ENCODE measurements around the gene ANK2. TPM values are rescaled to one million over a fixed set of nuclear protein-coding genes. Genes with fewer than 3 reads are reported as not detected.

The ANK2 gene
- total and polyA plus RNA-seq, 2 of the 13 experiments (the other 11 are each of a cell fraction or from before 2014, with no cell fraction given), result 2.7 to 15.1 TPM

DNA sequence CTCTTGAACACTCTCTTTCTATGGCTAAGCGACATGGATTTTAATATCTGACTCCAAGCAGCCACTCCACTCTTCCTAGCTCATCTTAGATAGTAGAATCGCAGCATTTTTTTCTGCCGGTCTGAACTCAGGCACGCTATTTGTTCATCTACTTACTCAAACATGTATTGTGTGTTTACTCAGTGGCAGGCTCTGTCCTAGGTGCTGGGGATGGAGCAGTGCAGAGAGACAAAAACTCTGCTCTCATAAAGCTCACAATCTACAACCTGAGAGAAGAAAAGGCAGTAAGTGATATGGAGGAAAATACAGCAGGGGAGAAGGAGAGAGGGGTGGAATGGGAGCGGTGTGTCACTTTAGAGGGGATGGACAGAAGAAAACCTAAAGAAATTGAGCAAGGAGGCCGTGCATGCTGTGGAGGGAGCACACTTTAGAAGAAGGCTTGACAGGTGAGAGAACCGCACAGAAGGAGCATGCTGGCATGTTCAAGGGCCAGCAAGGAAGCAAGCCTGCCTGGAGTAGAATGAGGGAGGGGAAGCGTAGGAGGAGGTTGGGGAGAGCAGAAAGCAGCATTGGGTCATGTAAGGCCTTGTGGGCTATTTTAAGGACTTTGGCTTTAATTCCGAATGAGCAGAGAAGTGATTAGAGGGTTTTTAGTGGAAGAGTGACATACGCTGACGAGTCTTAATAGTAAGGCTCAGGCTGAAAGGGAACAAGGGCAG, 132.0 kb downstream of the ANK2 start (continued):
- TF ChIP-seq POLR2AphosphoS2 (IDR thresholded peaks at IDR 0.05; ENCODE audit: low read depth, low read length), result no peak
- TF ChIP-seq, protein P1, sequence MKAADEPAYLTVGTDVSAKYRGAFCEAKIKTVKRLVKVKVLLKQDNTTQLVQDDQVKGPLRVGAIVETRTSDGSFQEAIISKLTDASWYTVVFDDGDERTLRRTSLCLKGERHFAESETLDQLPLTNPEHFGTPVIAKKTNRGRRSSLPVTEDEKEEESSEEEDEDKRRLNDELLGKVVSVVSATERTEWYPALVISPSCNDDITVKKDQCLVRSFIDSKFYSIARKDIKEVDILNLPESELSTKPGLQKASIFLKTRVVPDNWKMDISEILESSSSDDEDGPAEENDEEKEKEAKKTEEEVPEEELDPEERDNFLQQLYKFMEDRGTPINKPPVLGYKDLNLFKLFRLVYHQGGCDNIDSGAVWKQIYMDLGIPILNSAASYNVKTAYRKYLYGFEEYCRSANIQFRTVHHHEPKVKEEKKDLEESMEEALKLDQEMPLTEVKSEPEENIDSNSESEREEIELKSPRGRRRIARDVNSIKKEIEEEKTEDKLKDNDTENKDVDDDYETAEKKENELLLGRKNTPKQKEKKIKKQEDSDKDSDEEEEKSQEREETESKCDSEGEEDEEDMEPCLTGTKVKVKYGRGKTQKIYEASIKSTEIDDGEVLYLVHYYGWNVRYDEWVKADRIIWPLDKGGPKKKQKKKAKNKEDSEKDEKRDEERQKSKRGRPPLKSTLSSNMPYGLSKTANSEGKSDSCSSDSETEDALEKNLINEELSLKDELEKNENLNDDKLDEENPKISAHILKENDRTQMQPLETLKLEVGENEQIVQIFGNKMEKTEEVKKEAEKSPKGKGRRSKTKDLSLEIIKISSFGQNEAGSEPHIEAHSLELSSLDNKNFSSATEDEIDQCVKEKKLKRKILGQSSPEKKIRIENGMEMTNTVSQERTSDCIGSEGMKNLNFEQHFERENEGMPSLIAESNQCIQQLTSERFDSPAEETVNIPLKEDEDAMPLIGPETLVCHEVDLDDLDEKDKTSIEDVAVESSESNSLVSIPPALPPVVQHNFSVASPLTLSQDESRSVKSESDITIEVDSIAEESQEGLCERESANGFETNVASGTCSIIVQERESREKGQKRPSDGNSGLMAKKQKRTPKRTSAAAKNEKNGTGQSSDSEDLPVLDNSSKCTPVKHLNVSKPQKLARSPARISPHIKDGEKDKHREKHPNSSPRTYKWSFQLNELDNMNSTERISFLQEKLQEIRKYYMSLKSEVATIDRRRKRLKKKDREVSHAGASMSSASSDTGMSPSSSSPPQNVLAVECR (CRISPR knock-in tag; IDR thresholded peaks at IDR 0.05; ENCODE audit: borderline replicate concordance), result peak; percentile 59; the same call in 1 of the 2 replicates
- no peak for TF ChIP-seq NCOR1 (IDR thresholded peaks at IDR 0.05; ENCODE audit: borderline replicate concordance, low read length)
- no peak for TF ChIP-seq STAG1 (CRISPR knock-in tag; IDR thresholded peaks at IDR 0.05)
- TF ChIP-seq ZNF775 (CRISPR knock-in tag; IDR thresholded peaks at IDR 0.05; ENCODE audit: borderline replicate concordance), result 0 out of 2 replicates have a peak, but pooled peaks have one; percentile 34
- TF ChIP-seq GABPB1 (CRISPR knock-in tag; IDR thresholded peaks at IDR 0.05), result no peak
- 0 out of 2 replicates have a peak, but pooled peaks have one; percentile 50 for TF ChIP-seq SMAD9 (CRISPR knock-in tag; IDR thresholded peaks at IDR 0.05)
- TF ChIP-seq U2AF2 (IDR thresholded peaks at IDR 0.05; ENCODE audit: low read depth, low read length), result no peak
- TF ChIP-seq, protein P2, sequence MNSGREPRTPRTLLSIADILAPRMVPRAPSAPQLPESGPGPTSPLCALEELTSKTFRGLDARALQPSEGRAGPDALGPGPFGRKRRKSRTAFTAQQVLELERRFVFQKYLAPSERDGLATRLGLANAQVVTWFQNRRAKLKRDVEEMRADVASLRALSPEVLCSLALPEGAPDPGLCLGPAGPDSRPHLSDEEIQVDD (CRISPR knock-in tag; IDR thresholded peaks at IDR 0.05; ENCODE audit: borderline replicate concordance), result no peak
- no peak for TF ChIP-seq GABPA (IDR thresholded peaks at IDR 0.05; ENCODE audit: low read depth, low read length)
- TF ChIP-seq GABPA (CRISPR knock-in tag; IDR thresholded peaks at IDR 0.05; ENCODE audit: low read depth), result 0 out of 2 replicates have a peak, but pooled peaks have one; percentile 15
- no peak for TF ChIP-seq FOSL1 (CRISPR knock-in tag; IDR thresholded peaks at IDR 0.05; ENCODE audit: borderline replicate concordance)
- TF ChIP-seq HOXA9 (CRISPR knock-in tag; IDR thresholded peaks at IDR 0.05; ENCODE audit: borderline replicate concordance), result no peak
- no peak for TF ChIP-seq ZNF780A (CRISPR knock-in tag; IDR thresholded peaks at IDR 0.05)
- TF ChIP-seq ZNF713 (CRISPR knock-in tag; IDR thresholded peaks at IDR 0.05), result no peak
- no peak for TF ChIP-seq ZNF546 (CRISPR knock-in tag; conservative IDR thresholded peaks at IDR 0.05)
- no peak for TF ChIP-seq CC2D1A (CRISPR knock-in tag; IDR thresholded peaks at IDR 0.05)
- TF ChIP-seq EED (CRISPR knock-in tag; IDR thresholded peaks at IDR 0.05), result no peak
- TF ChIP-seq POLR2AphosphoS5 (IDR thresholded peaks at IDR 0.05; ENCODE audit: low read depth, low read length), result no peak
- TF ChIP-seq, protein P3, sequence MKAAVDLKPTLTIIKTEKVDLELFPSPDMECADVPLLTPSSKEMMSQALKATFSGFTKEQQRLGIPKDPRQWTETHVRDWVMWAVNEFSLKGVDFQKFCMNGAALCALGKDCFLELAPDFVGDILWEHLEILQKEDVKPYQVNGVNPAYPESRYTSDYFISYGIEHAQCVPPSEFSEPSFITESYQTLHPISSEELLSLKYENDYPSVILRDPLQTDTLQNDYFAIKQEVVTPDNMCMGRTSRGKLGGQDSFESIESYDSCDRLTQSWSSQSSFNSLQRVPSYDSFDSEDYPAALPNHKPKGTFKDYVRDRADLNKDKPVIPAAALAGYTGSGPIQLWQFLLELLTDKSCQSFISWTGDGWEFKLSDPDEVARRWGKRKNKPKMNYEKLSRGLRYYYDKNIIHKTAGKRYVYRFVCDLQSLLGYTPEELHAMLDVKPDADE (CRISPR knock-in tag; IDR thresholded peaks at IDR 0.05), result no peak
- TF ChIP-seq FOXO1 (CRISPR knock-in tag; IDR thresholded peaks at IDR 0.05), result peak; percentile 66; the same call in 1 of the 2 replicates
- TF ChIP-seq, protein P4, sequence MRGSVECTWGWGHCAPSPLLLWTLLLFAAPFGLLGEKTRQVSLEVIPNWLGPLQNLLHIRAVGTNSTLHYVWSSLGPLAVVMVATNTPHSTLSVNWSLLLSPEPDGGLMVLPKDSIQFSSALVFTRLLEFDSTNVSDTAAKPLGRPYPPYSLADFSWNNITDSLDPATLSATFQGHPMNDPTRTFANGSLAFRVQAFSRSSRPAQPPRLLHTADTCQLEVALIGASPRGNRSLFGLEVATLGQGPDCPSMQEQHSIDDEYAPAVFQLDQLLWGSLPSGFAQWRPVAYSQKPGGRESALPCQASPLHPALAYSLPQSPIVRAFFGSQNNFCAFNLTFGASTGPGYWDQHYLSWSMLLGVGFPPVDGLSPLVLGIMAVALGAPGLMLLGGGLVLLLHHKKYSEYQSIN (CRISPR knock-in tag; IDR thresholded peaks at IDR 0.05; ENCODE audit: borderline replicate concordance), result no peak
- TF ChIP-seq ARNT (IDR thresholded peaks at IDR 0.05), result no peak
